Activated gamma-delta T cell treated with Interleukin-2 at 50 U/mL for 16 hours (primary cell): Measurements from ENCODE around the gene GDF10.

ENCODE experiments used
- DNase-seq: peaks from one replicate; pipeline ENCODE4 v3.0.0-alpha.2; 2020

The GDF10 gene

DNA sequence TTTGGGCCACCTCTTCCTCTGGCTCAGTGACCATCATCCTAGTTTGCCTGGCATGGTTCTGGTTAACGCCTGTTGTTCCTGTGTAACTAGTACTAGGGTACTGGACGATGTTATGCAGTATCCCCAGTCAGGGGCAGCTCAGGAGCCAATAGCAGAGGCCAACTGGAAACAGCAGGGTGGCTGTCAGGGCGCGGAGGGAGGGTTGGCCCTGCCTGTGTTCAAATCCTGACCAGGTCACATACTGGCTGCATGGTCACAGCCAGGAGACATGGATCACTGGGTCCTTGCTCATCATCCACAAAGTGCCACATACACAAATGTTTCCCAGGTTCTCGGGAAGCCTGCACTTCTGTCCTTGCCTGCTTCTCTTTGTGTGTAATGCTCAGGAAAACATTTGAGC, 35.9 kb downstream of the GDF10 start:
- DNase-seq = no peak

DNA sequence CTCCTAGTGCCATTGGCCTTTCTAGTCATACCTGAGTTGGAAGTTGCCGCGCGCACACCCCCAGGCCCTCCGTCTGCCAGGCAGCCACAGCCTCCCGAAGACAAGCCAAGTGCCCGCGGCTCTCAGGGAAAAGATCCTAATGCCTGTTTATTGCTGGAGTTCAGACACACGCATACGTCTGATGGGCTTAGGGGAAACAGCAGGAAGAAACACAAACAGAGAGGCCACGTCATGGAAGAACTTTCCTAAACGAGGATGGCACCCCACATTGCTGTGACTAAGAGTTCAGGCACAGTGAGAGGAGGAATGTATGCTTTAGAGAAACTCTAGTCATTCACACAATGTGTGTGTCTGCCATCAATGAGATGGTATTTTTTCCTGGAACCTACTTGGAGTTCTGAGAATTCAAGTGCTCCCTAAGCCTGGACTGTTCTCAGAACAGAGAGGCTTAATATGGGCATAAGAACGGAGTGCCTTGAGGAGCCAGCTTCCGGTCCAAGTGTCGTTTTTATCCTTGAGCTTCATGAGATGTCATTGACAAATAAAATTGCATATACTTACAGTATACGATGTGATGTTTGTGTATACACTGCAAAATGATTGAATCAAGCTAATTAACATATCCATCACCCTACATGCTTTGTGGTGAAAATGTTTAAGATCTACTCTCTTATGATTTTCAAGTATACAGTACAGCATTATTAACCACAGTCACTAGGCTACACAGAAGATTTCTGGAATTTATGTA, 36.6 kb downstream of the GDF10 start:
- DNase-seq = no peak

DNA sequence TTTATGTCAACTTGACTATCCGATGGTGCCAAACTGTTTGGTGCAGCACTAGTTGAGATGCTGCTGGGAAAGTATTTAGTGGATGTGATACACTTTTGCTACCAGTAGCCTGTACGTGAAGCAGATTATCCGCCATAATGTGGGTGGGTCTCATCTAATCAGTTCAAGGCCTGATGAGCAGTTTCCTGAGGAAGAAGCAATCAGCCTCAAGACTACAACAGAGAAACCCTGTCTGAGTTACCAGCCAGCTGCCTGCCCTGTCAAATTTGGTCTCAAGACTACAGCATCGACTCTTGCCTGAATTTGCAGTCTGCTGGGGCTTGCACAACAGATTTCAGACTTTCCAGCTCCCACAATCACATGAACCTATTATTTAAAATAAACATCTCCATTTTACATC, 37.3 kb downstream of the GDF10 start:
- DNase-seq = no peak

DNA sequence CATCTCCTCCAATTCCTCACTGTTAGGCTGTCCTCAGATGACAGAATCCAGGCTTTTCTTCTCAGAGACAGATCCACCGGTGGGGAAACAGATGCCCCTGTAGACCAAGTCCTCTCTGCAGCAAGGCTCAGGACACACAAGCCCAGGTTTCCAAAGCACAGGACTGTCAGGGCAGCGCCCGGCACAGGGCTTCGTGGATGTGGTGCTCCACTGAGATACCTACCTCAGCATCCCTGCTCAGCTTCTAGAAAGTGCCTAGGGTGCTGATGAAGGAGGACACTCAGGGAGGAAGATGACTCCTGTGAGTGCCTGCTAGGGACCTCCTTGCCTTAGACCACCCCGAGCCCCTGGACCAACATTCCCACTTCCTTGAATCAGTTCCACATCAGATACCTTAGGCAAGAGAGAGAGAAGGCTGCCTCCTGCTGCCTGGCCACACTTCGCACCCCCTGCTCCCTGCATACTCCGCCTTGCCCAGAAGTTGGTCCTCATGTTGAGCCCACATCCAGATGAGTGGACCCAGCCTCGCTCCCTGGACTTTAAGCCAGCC, 39.3 kb downstream of the GDF10 start:
- no peak for DNase-seq

DNA sequence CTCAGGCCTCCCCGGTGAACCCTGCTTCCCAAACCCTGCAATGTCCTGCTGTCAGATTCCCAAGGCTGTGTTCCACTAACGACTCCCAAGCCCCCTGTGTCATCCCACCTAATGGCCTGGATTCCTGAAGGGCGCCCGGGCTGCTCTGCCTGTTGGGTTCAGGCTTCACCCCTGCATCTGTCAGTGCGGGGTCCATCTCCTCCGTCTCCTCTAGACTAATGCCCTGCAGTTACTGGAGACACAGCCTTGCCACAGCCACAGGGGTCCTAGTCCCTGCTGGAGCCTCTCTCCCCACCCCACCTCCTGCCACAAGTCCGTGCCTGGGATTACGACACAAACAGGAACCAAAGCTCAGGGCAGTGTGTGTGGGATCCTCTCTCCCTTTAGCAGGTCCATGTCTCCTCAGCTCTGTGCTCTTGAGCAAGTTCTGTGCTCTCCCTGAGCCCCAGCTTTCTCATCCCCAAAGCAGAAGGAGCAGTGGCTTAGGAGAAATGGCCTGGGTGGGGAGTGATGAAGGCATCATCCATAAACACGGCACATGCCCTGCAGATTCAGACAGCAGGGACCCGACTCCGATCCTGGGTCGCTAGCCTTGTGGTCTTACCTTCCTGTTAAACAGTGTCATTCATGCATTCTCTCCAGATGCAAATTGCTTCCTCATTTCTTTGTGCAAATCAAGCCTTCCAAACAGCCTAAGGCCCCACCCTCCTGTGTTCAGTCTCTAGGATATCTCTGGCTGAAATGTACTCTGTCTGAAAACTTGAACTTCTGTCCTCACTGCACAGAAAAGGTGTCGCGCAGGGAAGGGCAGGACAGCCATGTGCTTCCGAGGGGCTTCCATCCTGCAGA, 40.0 kb downstream of the GDF10 start:
- DNase-seq = no peak

DNA sequence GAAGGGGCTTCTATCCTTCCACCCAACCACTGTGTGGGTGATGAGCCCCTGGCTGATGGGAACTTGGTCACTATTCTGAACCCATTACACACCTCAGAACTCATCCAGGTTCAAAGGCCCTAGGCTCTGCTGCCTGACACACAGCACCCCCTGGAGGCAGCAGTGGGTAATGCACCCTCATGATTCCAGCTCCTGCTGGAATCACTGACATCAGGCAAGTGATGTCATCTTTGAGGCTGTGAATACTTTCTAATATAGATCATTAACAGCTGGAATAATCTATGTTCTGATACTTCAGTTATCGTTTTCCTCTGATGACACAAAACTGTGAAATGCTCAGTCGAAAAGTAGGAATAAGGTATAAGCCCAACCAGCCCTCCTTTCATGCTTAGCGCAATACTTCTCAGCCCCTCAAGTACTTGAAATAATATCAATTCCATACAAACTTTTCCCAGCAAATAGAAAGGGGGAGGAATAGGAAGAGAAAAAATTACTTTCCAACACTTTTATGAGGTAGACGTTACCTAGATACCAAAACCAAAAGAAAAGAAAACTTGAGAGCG, 40.7 kb downstream of the GDF10 start:
- peak; percentile 67 for DNase-seq

- no peak for DNase-seq
Observed at GRCh38 chr10:47344996-47345870, 45.2 kb downstream of the GDF10 start.

DNA sequence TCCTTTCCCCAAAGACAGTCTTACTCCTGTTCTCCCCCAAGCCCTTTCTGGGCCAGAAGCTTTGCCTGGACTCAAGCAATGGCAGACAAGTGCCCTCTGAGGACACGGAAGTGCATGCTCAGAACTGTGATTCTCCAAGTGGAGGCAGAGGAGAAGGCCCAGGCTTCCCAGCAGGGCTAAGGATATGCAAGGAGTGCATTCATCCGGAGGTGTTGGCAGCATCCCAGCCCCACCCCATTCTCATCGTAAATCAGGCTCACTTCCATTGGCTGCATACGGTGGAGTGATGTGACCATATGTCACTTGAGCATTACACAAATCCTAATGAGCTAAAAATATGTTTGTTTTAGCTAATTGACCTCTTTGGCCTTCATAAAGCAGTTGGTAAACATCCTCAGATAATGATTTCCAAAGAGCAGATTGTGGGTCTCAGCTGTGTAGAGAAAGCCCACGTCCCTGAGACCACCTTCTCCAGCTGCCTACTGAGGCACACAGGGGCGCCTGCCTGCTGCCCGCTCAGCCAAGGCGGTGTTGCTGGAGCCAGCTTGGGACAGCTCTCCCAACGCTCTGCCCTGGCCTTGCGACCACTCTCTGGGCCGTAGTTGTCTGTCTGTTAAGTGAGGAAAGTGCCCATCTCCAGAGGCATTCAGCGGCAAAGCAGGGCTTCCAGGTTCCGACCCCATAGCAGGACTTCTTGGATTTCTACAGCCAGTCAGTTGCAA, 46.7 kb downstream of the GDF10 start:
- DNase-seq = no peak

GRCh38 chr10:47347303-47347675, 47.3 kb downstream of the GDF10 start:
- DNase-seq = no peak

DNA sequence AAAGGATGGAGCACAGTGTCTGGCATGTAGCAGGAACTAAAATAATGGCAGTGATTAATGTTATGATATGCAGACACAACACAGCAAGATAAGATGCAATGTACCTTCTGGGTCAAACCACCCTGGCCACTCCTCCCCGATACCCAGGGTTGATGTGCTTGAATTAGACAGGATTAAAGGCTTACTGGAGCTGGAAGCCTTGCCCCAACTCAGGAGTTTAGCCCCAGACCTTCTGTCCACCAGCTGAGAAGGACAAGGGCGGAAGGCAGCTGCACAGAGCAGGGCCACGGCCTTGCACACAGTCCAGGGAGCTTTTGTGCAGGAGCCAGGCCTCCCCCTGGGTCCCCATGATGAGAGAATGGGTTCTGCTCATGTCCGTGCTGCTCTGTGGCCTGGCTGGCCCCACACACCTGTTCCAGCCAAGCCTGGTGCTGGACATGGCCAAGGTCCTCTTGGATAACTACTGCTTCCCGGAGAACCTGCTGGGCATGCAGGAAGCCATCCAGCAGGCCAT, 48.2 kb downstream of the GDF10 start, which contains the start of gene RBP3:
Gene RBP3, plus strand, starts transcription at position 226 of the 514 bp plus-strand sequence. Its CDS starts 122 bp downstream, at position 348.
- no peak for DNase-seq

GRCh38 chr10:47348661-47349470, 48.9 kb downstream of the GDF10 start:
- DNase-seq = no peak

- DNase-seq = no peak
Observed at GRCh38 chr10:47349516-47349915, 49.5 kb downstream of the GDF10 start.

DNA sequence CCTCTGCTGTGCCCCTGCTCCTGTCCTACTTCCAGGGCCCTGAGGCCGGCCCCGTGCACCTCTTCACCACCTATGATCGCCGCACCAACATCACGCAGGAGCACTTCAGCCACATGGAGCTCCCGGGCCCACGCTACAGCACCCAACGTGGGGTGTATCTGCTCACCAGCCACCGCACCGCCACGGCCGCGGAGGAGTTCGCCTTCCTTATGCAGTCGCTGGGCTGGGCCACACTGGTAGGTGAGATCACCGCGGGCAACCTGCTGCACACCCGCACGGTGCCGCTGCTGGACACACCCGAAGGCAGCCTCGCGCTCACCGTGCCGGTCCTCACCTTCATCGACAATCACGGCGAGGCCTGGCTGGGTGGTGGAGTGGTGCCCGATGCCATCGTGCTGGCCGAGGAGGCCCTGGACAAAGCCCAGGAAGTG, 50.0 kb downstream of the GDF10 start:
- no peak for DNase-seq

DNA sequence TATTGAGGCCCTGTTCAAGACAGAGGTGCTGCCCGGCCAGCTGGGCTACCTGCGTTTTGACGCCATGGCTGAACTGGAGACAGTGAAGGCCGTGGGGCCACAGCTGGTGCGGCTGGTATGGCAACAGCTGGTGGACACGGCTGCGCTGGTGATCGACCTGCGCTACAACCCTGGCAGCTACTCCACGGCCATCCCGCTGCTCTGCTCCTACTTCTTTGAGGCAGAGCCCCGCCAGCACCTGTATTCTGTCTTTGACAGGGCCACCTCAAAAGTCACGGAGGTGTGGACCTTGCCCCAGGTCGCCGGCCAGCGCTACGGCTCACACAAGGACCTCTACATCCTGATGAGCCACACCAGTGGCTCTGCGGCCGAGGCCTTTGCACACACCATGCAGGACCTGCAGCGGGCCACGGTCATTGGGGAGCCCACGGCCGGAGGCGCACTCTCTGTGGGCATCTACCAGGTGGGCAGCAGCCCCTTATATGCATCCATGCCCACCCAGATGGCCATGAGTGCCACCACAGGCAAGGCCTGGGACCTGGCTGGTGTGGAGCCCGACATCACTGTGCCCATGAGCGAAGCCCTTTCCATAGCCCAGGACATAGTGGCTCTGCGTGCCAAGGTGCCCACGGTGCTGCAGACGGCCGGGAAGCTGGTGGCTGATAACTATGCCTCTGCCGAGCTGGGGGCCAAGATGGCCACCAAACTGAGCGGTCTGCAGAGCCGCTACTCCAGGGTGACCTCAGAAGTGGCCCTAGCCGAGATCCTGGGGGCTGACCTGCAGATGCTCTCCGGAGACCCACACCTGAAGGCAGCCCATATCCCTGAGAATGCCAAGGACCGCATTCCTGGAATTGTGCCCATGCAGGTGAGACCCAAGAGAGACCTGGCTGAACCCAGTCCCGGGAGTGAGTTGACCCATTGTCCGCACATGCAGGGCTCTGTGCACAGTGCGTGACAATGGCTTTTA, 51.0 kb downstream of the GDF10 start:
- DNase-seq = no peak

DNA sequence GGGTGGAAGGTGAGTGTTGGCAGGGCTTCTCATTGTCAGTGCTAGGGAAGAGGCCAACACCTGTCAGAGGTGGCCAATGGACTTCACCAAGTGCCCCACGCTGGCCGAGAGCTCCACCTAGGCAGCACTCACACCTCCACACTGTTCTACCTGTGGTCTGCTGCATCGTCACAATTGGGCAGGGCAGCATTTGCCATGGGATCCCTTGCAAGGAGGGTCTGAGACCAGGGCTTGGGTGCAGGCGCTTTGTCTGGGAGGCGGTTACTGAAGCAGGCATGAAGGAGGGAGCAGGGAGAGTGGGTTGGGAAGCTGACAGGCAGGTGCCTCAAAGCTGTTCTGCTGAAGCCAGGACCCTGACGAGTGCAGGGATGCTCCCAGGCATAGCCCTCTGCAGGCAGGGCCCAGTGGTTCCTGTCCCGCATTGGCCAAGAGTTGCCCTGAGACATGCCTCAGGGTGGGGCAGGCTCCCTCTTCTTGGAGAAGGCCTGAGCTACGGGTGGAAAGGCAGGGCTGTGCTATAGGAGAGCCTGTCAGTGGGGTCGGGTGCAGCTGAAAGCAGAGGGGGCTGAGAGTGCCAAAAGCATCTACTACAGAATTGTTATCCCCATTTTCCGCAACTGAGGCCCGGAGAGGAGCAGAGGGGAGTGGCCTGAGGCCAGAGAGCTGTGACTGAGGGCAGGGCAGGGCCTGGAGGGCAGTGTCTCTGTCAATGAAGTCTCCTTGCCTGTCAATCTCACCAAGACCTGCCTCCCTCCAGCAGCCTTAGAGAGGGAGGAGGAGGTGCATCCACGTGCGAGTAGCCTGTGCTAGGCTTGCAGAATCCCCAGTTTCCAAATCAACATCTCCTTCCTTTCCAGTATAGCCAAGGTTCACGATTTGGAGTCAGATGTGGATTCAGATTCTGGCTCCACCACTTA, 52.2 kb downstream of the GDF10 start:
- no peak for DNase-seq

- no peak for DNase-seq
Observed at GRCh38 chr10:47353351-47353750, 53.4 kb downstream of the GDF10 start.

DNA sequence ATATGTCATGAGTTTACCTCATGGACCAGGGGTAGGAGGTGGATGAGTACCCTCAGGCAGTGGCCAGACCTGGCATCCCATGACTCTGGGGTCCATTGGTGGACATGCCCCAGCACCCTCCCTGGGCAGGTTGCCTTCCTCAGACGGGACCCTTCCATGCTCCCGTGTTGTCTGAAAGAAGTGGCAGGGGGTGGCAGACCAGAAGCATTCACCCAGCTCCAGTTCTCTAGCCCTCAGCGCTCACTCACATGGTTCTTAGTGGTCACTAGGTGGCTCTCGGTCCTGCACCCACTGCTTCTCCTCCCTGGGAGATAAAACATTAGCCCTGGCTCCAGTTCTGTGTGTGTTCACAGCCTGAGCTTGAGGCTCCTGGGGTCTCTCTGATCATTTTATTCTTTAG, 54.2 kb downstream of the GDF10 start:
- DNase-seq = no peak

- DNase-seq = no peak
Observed at GRCh38 chr10:47354900-47355299, 54.9 kb downstream of the GDF10 start.
